ENCODE results near the gene HOXA5. TPM values are rescaled to one million over a fixed set of nuclear protein-coding genes. Genes with fewer than 3 reads are reported as not detected.

The HOXA5 gene
- total RNA-seq, 2 donors from 2014 or later: 0.33 to 0.64 TPM

DNA sequence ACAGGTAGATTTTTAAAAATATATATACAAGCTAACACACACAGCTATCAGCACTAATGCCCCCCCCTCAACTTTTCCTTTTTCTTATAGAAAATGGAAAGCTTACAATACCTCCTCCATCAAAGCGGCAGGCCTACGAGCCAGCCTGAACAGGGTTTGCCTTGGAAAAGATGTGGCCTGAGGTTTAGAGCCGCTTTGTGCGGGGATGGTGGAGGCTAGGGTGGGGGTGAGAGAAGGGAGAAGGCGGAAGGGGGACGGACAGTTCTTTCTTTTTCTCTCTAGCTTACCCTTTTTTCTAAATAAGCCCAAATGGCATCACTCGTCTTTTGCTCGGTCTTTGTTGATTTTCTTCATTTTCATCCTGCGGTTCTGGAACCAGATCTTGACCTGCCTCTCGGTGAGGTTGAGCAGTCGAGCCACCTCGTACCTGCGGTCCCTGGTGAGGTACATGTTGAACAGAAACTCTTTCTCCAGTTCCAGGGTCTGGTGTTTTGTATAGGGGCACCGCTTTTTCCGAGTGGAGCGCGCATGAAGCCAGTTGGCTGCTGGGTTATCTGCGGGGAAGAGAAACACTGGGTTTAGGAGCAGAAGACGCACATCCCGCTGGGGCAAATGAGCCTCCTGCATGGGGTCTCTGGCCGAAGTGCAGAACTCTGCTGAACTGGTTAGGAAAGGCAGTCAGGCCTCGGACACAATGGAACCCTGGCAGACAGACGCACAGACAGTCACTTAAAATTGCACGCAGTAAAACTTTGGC, 20.0 kb upstream of the HOXA5 start:
- peaks cover 51 to 55% of the 10 kb centered on the region in 2 donors for H3K27me3 Mint-ChIP-seq
- H3K4me3 Mint-ChIP-seq: peak overlapping the region; percentile 71
- H3K27ac Mint-ChIP-seq: no peak overlapping the region
- ATAC-seq (no peak), DNase-seq (ENCODE audit: low spot score) (no peak)
- H3K4me1 Mint-ChIP-seq (ENCODE audit: low read depth in 2 of 2): peaks cover 27% of the 10 kb centered on the region in 2 donors
- H3K36me3 Mint-ChIP-seq: peaks cover 1% of the 10 kb centered on the region
- no peaks in the 10 kb centered on the region for H3K9me3 Mint-ChIP-seq

DNA sequence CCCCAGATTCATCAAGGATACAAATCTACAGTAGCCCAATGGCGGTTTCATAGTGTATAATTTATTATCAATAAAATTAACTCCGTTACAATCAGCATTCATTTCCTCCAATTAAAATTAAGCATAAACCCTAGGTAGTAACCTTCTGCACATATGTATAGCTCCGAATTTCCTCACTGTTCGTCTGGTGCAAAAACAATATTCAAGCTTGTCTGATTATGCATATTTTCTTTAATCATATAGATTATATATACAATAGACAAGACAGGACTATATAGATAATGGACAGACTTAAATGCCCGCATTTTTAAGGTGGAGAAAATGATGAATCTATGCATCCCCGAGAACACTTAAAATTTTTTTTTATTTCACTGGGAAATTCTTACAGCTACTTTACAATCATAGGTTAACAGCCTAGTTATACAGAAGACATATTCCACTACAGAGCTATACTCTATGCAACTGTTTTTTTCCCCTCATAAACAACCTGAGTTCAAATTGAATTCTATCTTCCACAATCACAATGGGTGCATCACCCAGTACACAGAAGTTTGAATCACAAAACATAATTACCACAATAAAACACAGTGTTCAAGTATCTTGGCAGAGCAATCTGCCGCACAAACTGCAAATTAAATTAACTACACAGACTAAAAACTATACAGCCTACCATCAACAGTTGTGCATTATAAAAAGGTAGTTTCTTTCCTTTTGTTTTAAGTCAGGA, 19.2 kb upstream of the HOXA5 start:
- Mint-ChIP-seq H3K27me3 (peaks cover 52 to 59% of the 10 kb centered on the region in 2 donors), H3K36me3 (no peaks in the 10 kb centered on the region), H3K9me3 (no peaks in the 10 kb centered on the region), H3K27ac (no peak overlapping the region), H3K4me1 (ENCODE audit: low read depth in 2 of 2) (peaks cover 32 to 33% of the 10 kb centered on the region in 2 donors), H3K4me3 (no peak overlapping the region)
- DNase-seq (ENCODE audit: low spot score) (no peak), ATAC-seq (no peak)

DNA sequence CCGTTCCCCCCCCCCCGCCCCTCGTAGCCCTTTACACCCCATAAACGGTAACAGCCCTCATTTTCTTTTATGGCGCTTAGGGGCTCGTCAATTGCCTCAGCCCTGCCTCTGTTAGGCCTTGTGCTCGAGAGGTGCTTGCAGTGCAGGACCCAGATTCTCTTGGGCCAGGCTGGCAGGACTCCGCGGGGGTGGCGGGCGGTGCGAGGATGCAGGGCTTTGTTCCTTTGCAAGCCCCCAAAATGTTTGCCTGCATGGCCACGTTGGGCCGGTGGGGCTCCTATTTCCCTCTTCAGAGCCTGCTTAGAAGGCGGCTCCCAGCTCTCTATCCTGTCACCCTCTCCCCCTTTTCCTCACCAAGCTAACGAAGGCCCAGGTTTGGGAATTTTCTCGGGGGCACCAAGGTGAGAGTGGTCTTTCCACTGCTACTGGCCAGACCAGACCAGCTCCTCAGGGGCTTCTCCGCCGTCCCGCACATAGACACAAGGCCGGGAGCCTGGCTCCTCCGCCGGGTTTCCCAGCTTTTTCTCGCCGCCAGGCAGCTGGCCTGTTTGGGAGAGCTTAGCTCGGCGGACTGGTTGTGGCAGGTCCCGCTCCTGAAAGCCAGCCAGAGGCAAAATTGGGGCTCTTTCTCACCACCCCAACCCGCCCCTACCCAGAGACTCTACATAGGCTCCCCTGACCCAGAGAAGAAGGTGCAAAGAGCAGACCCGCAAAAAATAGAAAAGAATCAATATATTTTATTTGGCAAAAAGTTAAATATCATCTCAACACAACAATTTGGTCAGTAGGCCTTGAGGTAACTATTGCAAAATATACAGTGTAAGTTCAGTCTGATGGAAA, 18.5 kb upstream of the HOXA5 start:
- Mint-ChIP-seq H3K27ac (no peak overlapping the region), H3K4me1 (ENCODE audit: low read depth in 2 of 2) (peaks cover 30 to 31% of the 10 kb centered on the region in 2 donors), H3K4me3 (no peak overlapping the region), H3K27me3 (peaks cover 53 to 59% of the 10 kb centered on the region in 2 donors), H3K36me3 (no peaks in the 10 kb centered on the region), H3K9me3 (no peaks in the 10 kb centered on the region)
- ATAC-seq (no peak), DNase-seq (ENCODE audit: low spot score) (no peak)

DNA sequence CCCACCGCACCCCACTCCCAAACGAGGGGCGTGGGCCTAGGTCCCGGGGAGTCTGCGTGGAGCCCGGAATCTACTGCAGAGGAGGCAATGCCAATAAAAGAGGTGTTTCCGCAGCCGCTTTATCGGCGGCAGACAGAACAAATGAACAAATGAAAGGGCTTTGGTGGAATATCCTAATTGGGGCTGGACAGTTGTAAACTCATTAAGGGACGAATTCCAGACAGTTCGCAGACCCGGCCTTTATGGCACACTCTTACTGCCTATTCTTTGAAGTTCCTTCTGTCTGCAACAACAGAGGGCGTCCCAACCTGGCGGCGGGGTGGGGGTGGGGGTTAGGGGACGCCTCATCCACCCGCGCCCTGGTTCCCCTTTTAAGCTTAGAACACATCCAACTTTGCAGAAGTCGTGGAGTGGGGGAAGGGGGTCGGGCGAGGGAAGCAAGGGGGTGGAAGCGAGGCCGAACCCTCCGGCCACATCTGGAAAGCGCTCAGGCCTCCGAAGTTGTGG, 17.8 kb upstream of the HOXA5 start:
- Mint-ChIP-seq H3K9me3 (no peaks in the 10 kb centered on the region), H3K36me3 (no peaks in the 10 kb centered on the region), H3K4me1 (ENCODE audit: low read depth in 2 of 2) (peaks cover 29 to 35% of the 10 kb centered on the region in 2 donors), H3K27ac (no peak overlapping the region), H3K4me3 (peak overlapping the region; percentile 79), H3K27me3 (peaks cover 54 to 56% of the 10 kb centered on the region in 2 donors)
- ATAC-seq (no peak), DNase-seq (ENCODE audit: low spot score) (no peak)

DNA sequence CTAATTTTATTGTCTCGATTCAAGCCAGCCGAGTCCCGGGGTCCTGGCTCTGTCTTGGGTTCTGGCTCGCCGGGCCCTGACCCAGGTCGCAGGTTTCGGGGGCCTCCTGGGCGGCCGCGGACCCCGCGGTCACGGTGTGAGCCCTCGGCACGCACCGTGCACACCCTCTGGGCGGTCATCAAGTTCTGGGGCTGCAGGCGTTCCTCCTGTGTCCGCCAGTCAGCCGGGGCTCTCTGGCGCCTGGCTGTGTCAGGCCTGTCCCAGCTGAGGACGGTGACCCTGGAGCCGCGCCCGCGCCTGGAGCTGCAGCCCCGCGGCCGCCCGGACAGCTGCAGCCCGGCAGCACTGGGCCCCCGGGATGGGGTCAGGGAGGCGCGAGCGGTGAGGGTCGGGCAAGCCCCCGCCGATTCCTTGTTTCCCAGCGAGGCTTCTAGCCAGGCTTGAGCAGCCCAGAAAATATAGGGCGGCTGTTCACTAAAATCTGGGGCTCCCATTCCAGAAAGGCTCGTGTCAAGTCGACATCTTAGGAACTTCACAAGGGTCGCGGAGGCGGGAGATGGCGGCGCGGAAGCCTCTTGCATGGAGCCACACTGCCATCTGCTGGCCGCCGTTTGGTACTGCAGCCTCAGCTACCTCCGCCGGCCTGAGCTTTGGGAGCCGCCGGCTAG, 17.2 kb upstream of the HOXA5 start:
- H3K9me3 Mint-ChIP-seq: no peaks in the 10 kb centered on the region
- peak; percentile 84 for DNase-seq (ENCODE audit: low spot score)
- H3K27ac Mint-ChIP-seq: no peak overlapping the region
- ATAC-seq: peak; percentile 71 to 80
- peaks cover 55% of the 10 kb centered on the region in 2 donors for H3K27me3 Mint-ChIP-seq
- peaks cover 28 to 36% of the 10 kb centered on the region in 2 donors for H3K4me1 Mint-ChIP-seq (ENCODE audit: low read depth in 2 of 2)
- no peaks in the 10 kb centered on the region for H3K36me3 Mint-ChIP-seq
- peak overlapping the region; percentile 79 for H3K4me3 Mint-ChIP-seq

DNA sequence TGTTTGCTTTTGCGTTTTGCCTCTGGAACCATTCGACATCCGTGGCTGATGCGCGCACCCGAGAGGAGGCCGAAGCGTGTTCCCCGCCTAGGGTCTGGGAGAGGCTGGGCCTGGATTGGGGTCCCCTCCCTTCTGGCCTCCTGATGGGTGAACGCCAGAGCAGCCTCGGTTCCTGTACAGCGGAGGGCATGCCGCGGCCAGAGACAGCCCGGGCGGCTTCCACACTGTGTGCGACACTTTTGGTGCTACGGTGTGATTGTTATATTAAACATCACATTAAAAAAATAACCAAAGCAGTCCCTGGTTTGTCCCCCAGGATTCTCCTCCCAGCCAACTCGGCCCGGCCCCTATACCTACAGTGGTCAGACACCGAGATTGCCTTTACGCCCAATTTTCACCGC, 16.7 kb upstream of the HOXA5 start:
- Mint-ChIP-seq H3K4me1 (ENCODE audit: low read depth in 2 of 2) (peaks cover 30 to 36% of the 10 kb centered on the region in 2 donors), H3K27me3 (peaks cover 56 to 58% of the 10 kb centered on the region in 2 donors), H3K36me3 (no peaks in the 10 kb centered on the region), H3K4me3 (peak overlapping the region; percentile 69), H3K9me3 (no peaks in the 10 kb centered on the region), H3K27ac (no peak overlapping the region)
- DNase-seq (ENCODE audit: low spot score) (peak; percentile 60), ATAC-seq (peak; percentile 22 to 24)

DNA sequence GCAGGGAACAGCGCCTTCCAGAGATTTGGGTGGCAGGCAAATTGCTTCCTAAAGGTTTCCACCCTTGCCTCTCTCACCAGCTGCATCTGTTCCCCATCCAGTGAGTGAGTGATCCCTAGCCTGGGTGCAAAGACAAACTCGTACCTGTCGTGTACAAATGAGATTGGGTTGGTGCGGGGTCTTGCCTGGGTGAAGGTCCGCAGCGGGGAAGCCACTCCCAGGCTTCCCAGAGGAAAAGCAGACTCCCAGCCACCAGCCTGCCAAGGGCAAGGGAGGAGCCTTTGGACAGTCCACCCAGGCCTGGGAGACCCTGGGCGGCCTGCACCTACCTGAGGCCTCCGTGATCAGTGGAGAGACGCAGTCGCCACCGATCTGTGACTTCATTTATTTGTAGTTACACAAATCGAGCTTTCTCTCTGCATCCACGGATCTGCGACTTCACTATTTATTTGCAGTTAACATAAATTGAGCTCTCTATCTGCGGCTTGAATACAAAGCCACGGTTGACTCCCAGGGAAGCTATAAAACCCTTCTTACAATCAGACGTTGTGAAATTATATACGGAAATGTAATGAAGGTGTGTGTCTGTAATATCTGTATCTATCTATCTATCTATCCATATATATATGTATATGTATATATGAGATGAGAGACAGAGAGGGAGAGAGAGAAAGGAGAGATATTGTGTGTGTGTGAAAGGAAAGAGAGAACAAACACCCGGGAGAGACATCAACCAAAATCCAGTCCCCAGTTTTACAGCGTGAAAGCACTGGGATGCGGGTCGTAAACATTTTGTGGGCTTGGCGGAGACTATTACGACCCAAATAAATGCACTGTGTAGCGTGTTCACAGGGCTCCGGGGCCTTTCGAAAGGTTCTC, 16.0 kb upstream of the HOXA5 start:
- no peak for ATAC-seq
- H3K27me3 Mint-ChIP-seq: peaks cover 58 to 64% of the 10 kb centered on the region in 2 donors
- peaks cover 35 to 38% of the 10 kb centered on the region in 2 donors for H3K4me1 Mint-ChIP-seq (ENCODE audit: low read depth in 2 of 2)
- no peaks in the 10 kb centered on the region for H3K9me3 Mint-ChIP-seq
- no peaks in the 10 kb centered on the region for H3K36me3 Mint-ChIP-seq
- no peak overlapping the region for H3K27ac Mint-ChIP-seq
- DNase-seq (ENCODE audit: low spot score): no peak
- H3K4me3 Mint-ChIP-seq: peak overlapping the region; percentile 69

DNA sequence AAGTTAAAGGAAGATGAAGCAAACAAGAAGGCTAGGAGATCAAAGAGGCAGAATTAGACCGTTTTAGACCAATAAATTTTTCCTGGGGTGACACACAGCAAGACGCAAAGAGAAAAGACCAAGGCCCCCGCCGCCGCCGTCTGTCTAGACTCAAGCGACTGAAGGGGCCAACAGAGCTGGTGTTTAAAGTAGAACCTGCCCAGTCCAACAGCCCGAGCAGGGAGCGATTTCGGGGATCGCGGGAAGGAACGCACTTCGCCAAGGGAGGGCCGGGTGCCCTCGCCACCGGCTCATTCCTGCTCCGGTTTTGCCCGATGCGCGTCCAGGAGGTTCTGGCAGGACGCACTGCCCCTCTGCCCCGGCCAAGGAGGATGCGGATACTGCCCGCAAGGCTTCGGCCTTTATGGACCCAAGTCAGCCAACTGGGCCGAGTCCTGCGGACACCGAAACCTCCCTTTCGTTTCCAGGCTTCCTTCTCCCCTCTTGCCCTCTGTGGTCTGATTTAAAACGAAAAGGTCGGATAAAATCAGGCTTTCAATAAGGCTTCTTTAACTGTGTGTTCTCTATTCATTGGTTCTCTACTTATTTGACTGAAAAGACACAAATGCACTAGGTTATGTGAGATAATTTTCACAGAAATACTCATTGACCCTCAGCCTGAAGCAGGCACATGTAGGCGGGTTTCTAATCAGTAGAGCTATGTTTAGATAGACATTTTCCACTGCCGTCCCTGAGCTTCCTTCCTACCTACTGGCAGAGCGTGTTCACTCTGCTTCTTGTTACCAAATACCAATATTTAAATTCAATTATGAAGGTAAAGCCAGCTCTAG, 15.2 kb upstream of the HOXA5 start:
- no peaks in the 10 kb centered on the region for H3K36me3 Mint-ChIP-seq
- no peak overlapping the region for H3K27ac Mint-ChIP-seq
- no peaks in the 10 kb centered on the region for H3K9me3 Mint-ChIP-seq
- no peak for ATAC-seq
- H3K4me1 Mint-ChIP-seq (ENCODE audit: low read depth in 2 of 2): peaks cover 38 to 39% of the 10 kb centered on the region in 2 donors
- DNase-seq (ENCODE audit: low spot score): peak; percentile 44
- H3K27me3 Mint-ChIP-seq: peaks cover 59 to 66% of the 10 kb centered on the region in 2 donors
- H3K4me3 Mint-ChIP-seq: no peak overlapping the region

DNA sequence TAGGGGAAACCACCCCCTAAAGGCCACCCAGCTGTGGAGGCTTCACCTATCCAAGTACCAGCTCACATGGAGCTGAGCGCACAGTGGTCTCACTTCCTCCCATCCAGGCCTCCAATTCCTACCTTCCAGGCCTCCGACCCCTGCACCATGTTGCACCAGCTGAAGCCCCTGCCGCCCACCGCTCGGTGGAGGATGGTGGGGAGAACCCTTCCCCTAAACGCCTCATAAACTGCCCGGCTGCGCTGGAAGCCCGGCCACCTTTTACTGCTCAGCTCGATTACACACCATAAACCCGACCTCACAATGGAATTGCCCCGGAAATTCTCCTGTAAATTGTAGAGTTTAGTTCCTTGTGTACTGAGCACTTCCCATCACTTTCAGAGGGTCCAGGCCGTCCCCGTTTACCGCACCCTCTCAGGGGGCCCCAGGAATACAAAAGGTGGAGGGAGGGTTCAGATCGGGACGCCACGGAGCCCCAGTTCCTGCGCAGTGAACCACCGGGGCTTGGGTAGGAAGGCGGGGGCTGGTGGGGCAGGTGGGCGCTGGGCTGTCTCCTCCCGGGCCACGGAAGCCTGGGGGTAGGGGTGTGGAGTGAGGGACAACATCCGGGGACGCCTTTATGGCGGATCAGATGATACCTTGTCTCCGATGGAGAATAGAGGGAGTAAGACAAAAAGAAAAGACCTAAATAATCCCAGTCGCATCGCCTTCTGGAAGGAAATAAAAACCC, 14.4 kb upstream of the HOXA5 start:
- Mint-ChIP-seq H3K27ac (peak overlapping the region; percentile 0 to 67), H3K9me3 (no peaks in the 10 kb centered on the region), H3K4me1 (ENCODE audit: low read depth in 2 of 2) (peaks cover 35 to 42% of the 10 kb centered on the region in 2 donors), H3K4me3 (no peak overlapping the region), H3K36me3 (no peaks in the 10 kb centered on the region), H3K27me3 (peaks cover 61 to 66% of the 10 kb centered on the region in 2 donors)
- DNase-seq (ENCODE audit: low spot score) (peak; percentile 54), ATAC-seq (no peak)

DNA sequence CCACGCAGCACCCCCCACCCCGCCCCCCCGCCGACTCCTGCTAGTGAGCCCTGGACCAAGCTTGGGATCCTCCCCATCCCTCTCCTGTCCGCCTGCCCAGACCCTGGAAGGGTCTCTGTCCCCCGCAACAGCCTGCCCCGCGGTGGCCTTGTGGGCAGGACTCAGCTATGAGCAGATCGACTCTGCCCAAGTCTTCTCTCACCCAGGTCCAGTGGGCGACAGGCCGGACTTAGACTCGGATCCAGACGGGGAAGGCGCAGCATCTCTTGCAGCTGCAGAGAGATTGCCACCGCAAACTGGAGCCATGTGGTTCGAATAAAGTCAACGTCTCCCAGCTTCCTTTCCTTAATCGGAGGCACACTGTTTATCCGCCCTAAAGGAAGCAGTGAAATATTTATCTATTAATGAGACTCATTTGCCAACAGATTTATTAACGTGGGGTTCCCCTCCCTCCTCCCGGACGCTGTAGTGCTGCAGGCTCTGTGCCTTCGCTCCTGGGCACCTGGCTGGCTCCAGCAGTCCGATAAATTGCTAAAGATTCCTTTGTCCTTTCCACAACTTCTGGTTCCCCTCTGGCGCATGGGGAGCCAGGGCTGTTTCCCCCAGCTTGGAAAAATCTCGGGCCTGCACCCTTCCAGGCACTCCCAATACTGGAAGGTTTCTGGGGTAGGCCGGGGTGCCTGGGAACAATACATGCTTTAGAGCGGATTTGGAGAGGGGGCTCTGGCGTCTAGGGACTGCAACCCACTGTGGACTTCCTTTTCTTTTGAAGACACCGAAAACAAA, 13.6 kb upstream of the HOXA5 start:
- ATAC-seq (no peak), DNase-seq (ENCODE audit: low spot score) (no peak)
- Mint-ChIP-seq H3K27me3 (peaks cover 57 to 64% of the 10 kb centered on the region in 2 donors), H3K4me1 (ENCODE audit: low read depth in 2 of 2) (peaks cover 37 to 46% of the 10 kb centered on the region in 2 donors), H3K9me3 (no peaks in the 10 kb centered on the region), H3K4me3 (no peak overlapping the region), H3K27ac (peak overlapping the region; percentile 0 to 67), H3K36me3 (no peaks in the 10 kb centered on the region)

DNA sequence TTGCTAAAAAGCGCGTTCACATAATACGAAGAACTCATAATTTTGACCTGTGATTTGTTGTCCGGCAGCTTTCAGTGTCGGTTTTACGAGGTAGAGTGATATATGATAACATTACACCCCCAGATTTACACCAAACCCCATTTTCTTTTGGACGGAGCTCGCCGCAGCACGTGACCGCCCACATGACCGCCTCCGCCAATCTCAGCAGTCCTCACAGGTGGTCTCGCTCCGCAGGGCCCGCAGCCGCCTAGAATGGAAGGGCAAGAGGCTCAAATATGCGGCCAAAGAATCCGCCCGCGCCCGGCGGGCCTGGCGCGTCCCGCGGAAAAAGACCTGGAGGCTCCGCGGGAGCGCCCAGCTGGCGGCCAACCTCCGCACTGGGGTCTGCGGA, 13.0 kb upstream of the HOXA5 start, which contains the start of gene HOXA7:
HOXA7 (minus strand) TSS at position 168 of the 391 bp plus-strand sequence; CDS start at position 38, 130 bp downstream.
- peak within 1 kb of the TSS; percentile 0 to 67 for H3K27ac Mint-ChIP-seq

More for the DNA sequence above, 13.0 kb upstream of the HOXA5 start, which contains the start of gene HOXA7:
- DNase-seq (ENCODE audit: low spot score): peak; percentile 59
- Mint-ChIP-seq H3K9me3 (no peaks in the 10 kb centered on the region), H3K27me3 (peaks cover 61 to 70% of the 10 kb centered on the region in 2 donors), H3K4me1 (ENCODE audit: low read depth in 2 of 2) (peaks cover 43 to 53% of the 10 kb centered on the region in 2 donors), H3K36me3 (no peaks in the 10 kb centered on the region), H3K4me3 (peak within 1 kb of the TSS; percentile 56)
- ATAC-seq: no peak
